Left renal cortex interstitium (tissue), 4 donors: ENCODE data around the gene PGA5. TPM values are rescaled to one million over a fixed set of nuclear protein-coding genes. Genes with fewer than 3 reads are reported as not detected.
A peak's percentile ranks its signal among the peaks of the same experiment; 100 is the strongest.
"Not testable (repeated sequence)": the region's sequence is repeated elsewhere in the genome, so short reads cannot be mapped to it uniquely, and the experiment has no call there.

Experiments
- DNase-seq, 4 donors: peaks; one replicate each; pipeline ENCODE4 v3.0.0-alpha.2; 2013; ENCODE audit warnings: low read depth in 4 of 4, low spot score in 2 of 4, missing footprints in 1 of 4
- polyA plus RNA-seq, 4 donors: library from polyadenylated mRNA; unstranded; fragments of 120-200 nt; gene quantifications; one replicate each; pipeline ENCODE4 v1.2.1, GENCODE V29; 2013; ENCODE audit not compliant: insufficient read length in 4 of 4

The PGA5 gene
- under 1 TPM in 2 of 4 donors, not detected in 2; 0.19 to 0.53 TPM for polyA plus RNA-seq

DNA sequence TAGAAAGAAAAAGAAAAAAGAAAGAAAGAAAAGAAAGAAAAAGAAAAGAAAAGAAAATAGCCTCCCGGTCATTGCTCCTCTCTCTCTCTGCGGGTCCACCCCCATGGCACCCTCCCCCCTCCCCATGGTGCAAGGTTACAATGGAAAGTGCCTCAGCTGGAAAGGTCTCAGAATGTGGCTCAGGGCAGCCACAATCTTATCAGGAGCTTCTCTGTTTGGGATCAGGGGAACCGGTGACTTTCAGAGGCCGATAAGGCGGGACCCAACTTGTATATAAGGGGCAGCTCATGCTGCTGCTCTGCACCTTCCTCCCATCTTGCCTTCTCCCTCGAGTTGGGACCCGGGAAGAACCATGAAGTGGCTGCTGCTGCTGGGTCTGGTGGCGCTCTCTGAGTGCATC is at the start of gene PGA5:
Gene PGA5 (plus strand): TSS at position 301 of the 400 bp plus-strand sequence. CDS start 52 bp downstream, at position 353.
- not testable (repeated sequence) for DNase-seq

DNA sequence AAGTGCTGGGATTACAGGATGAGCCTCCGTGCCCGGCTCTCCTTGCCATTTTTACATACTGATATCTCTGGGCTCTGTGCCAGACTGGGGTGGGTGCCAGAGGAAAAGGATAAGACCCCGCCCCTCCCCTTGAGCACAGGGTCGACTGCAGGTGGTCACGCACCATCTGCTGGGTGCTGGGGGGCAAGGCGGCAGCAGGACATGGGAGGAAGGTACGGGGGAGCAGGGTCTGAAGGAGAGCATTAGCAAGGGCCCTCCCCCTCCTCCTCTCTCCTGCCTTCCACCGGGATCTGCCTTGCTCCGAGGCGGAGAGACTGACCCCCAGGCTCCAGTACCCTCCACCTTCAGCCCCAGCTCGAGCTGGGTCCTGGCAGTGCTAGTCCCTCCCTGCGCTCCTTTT is 47.4 kb upstream of the PGA5 start:
- peak in 1 of 4 donors; percentile 31 for DNase-seq

DNA sequence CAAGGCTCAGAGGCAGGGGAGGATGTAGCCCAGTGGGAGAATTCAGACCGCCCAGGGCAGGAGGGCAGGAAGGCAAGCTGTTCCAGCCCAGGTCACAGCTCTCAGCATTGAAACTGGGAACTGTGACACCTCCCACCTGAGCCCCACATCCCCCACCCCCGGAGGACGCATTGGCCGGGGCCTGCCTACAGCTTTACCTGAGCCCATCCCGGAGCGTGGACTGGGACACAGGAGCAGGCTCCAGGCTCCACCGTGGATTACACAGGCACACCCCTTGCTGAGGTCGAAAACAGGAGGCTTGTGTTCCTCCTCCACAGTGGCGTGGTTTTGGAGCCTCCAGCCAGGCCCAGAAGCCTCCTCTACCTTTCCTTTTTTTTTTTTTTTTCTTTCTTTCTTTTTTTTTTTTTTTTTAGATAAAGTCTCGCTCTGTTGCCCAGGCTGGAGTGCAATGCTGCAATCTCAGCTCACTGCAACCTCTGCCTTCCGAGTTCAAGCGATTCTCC is 46.8 kb upstream of the PGA5 start:
- no peak for DNase-seq

DNA sequence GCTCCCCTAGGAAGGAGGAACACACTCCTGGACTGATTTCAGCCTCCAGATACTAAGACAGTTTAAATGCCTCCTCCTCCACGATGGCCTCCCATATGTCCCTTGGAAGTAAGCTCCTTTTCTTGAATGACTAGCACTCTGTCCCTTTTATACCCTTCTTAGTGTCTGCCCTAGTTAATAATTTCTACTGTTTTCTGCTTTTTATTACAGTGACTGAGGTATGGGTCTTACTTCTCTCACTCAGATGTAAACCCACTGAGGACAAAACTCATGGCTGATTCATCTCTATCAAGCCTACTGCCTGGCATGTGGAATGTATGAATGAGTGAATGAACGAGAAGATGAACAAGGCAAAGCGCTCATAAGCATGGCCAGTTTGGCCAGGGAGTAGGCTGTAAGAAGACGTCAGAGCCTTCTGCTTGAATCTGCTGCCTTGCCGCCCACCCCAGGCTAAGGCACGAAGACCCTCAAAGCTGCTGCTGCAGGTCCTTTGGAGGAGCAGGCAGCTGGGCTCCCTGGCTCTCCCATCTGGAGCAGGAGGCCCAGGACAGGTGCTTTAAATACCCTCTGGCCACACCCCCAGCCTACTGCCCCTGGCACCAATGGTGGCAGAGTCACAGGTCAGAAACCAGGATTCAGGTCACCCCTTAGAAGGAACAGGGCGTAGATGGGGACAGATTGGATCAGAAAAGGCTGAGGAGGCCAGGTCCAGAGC is 45.8 kb upstream of the PGA5 start:
- no peak for DNase-seq

DNA sequence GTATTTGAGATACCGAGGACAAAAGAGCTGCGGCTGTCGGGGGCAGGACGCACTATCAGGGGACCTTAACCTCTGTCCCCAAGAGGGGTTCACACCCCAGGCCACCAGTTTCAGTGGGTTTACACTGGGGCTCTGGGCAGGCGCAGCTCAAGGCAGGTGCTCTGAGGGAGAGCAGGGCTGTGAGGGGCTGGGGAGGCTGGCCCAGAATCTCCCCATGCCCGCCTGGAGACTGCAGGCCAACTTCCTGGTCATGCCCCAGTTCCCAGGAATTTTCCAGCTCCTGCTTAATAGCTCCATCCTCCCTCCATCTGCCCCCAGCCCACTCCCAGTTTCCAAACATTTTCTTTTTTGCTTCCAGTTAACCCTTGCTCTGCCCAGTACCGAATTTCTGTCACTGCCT is 45.3 kb upstream of the PGA5 start:
- DNase-seq, result peak in 2 of 4 donors; percentile 34 to 66

DNA sequence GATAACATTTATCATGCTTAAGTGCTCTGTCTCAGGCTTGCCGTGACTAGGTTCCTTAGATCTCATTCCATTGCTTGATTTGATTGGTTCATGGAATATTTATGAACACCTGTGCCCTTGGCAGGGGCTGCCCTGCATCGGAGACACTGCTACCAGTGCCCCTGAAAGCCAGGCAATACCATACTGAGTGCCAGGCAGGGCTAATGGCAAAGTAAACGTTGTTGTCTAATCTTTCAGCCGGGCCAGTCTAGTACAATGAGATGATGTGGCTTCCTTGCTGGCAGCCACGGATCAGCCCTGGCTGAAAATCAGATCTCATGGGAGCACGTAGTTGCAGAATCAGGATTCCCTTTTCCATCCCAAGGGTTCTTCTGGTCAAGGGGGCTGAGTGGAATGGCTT is 42.6 kb upstream of the PGA5 start:
- DNase-seq, result no peak

DNA sequence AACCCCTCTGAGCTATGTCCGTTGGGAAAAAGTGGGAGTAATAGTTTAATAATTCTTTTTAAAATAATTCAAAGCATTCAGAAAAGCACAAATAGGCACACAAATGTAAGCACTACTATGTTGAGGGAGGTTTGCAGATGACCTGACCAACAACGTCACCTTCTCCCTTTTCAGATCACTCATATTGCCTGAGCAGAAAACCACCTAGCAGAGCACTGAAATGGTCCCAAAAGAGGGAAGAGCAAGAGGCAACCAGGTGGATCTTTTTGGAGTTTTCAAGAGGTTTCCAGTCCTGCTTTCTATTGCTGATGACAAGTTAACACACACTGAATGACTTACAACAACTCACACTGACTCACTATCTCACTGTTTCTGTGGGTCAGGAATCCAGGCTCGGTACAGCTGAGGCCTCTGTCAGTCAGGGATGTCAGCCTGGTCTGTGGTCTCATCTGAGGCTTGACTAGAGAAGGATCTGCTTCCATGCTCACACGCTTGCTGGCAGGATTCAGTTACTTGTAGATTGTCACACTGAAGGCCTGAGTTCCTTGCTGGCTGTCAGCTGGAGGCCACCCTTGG is 41.9 kb upstream of the PGA5 start:
- DNase-seq, result no peak

DNA sequence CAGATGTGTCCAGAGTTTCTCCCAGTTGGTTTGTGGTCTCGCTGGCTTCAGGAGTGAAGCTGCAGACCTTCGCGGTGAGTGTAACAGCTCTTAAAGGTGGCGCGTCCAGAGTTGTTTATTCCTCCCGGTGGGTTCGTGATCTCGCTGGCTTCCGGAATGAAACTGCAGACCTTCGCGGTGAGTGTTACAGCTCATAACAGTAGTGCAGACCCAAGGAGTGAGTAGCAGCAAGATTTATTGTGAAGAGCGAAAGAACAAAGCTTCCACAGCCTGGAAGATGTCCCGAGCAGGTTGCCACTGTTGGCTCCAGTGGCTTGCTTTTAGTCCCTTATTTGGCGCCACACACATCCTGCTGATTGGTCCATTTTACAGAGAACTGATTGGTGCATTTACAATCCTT is 39.5 kb upstream of the PGA5 start:
- no peak for DNase-seq

DNA sequence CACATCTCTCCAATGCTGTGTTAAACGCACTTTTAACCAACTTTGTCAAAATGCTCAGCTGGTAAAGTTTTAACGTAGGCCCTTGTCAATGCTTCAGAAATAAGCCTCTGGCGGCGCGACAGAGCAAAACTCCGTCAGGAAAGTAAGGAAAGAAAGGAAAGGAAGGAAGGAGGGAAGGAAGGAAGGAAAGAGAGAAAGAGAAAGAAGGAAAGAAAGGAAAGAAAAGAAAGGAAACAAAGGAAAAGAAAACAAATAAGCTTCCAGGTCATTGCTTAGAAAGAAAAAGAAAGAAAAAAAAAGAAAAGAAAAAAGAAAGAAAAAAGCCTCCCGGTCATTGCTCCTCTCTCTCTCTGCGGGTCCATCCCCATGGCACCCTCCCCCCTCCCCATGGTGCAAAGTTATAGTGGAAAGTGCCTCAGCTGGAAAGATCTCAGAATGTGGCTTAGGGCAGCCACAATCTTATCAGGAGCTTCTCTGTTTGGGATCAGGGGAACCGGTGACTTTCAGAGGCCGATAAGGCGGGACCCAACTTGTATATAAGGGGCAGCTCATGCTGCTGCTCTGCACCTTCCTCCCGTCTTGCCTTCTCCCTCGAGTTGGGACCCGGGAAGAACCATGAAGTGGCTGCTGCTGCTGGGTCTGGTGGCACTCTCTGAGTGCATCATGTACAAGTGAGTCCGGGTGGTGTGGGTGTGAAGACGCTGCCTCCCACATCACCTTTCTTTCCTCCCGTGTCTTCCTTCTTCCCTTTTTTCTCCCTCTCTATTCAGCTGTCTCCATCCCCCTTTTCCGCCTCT is 37.8 kb upstream of the PGA5 start, which contains the start of gene PGA3:
Gene PGA3 (plus strand): TSS at position 566 of the 797 bp plus-strand sequence. CDS start 50 bp downstream, at position 616.
- not testable (repeated sequence) for DNase-seq

DNA sequence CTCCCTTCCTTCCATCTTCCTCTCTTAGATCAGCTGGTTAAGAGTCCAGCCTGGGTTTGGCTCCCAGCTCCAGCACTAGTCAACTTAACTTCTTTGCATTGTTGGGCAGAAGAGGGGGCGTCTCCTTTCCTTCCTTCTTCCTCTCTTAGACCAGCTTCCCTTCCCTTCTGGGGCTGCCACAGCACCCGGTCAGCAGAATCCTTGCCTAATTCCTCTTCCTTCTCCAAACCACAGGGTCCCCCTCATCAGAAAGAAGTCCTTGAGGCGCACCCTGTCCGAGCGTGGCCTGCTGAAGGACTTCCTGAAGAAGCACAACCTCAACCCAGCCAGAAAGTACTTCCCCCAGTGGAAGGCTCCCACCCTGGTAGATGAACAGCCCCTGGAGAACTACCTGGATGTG is 37.1 kb upstream of the PGA5 start:
- DNase-seq, result not testable (repeated sequence)

DNA sequence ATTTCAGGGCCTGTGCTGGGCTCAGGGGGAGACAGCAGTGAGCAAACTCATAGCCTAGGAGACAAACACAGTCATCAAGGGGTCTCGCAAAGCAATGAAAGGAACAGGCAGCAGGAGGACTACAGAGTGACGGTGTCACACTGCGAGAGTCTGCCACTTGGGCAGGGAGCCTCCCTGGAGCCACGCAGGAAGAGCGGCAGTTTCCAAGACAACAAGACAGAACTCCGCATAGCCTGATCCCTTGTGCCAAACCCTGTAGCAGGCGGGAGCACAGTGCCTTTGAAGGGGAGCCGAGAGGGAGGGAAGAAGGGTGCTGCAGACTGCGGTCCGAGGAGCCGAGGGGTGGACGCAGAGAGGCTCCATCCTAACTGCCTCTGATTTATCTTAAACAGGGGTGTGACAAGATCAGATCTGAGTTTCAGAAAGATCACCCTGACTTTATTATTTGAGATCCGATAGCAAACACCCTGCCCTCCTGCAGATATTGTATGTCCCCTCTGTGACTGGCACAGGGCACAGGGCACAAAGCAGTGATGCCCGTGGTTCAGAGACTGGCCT is 36.4 kb upstream of the PGA5 start:
- not testable (repeated sequence) for DNase-seq

DNA sequence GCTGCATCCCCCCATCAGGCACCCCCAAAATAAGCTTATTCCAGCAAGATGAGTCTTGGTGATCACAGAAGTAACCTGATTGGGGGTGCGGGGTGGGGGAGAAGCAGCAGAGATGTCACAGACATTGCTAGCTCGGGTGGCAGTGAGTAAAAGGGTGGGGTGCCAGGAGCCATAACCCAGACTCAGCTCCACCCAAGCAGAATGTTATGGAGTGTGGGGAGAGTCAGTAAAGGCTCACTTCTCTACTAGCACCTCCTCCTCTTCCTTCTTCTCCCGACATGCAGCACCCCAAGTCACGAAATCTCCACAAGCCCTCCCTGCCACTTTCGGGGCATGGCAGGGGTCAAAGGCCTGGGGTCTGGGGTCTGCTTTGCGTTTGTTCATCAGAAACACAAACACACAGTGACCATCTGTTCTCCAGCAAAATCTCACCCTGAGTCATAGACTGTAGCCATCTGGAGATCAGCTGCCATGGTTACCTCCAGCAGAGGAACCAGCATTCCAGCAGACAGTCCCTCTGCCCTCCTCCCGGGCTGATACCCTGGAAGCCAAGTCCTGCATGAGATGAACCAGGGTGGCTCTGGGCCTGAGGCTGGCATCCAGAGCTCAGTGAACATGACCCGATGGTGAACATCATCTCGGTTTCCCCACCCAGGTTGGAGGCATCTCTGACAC is 33.2 kb upstream of the PGA5 start:
- not testable (repeated sequence) for DNase-seq

DNA sequence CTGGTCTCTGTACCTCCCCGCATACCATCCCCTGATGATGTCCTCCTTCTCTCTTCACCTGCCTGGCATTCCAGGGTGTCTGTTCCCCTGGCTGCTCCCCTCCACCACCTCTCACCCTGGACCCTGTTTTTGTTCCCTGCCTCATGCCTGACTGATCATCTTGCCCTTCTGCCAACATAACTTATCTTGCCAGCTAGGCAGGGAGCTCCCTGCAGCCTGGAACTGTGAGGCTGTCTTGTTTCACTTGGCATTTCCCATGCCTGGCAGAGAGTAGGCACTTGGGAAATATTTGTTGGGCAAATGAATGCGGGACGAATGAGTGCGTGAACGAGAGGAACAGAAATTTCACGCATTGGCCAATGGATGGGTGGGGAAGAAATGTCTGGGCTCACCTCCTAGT is 30.3 kb upstream of the PGA5 start:
- DNase-seq, result not testable (repeated sequence)

DNA sequence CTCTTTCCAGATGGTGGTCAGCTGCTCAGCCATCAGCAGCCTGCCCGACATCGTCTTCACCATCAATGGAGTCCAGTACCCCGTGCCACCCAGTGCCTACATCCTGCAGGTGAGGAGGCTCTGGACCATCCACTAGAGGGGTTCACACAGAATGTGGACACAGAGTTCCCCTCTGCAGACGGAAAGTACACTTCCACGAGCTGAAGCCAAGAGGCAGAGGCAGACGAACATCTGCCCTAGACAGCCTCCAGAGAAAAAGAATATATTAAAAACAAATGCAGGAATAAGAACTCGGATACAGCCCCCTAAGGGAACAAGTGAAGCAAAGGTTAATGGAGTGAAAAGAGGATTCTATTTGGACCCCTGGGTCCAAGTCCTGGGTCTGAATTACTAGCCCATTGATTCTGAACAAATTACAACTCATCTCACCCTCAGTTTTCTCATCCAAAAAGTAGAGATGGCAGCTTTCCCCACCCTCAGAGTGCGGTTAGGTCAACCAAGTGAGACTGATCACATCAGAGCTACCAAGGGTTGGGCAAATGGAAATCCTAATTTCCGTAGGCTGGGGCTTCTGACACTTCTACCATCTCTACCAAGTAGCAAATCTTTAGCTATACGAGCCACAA is 29.5 kb upstream of the PGA5 start:
- DNase-seq, result not testable (repeated sequence)

DNA sequence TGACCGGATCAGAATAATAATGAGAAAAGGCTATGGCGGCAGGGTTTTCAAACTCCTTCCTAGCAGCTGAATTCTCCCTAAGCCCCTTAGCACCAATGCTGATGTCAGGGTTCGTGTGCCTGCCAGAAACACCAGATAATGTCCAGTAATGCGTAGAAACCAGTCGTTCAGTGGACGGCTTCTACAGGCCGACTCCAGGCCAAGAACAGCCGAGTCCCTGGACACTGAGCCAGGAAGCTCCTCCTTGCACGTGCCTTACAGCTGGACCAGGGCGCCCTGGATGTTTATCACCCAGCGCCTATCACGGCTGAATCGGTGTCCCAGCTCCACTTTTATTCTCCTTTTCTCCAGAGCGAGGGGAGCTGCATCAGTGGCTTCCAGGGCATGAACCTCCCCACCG is 28.8 kb upstream of the PGA5 start:
- not testable (repeated sequence) for DNase-seq

DNA sequence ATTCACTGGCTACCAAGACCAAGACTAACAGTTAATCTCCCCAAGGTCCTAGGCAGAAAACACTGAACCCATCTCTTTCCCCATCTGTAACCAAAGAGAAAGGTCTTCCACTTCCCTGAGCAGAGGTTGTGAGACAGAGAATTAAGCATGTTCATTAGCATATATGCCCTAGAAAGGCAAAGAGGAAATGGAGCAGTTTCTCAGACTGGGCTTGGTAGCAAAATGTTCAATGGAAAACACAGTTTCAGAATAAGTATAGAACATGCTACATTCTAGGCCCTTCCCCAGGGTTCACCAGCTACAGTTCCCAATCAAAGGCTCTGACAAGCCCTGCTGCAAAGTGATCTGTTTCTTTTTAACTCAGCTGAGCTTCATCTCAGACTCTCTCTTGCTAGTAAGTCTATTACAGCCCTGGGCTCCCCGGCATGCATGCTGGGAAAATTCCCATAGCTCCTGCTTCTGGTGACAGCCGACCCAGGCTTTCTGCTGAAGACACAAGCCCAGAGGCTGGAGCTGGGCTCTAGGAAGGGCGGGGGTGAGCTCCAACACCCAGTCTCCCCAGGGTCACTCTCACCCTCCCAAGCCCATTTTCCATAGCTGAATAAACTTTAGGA is 27.2 kb upstream of the PGA5 start:
- not testable (repeated sequence) for DNase-seq

DNA sequence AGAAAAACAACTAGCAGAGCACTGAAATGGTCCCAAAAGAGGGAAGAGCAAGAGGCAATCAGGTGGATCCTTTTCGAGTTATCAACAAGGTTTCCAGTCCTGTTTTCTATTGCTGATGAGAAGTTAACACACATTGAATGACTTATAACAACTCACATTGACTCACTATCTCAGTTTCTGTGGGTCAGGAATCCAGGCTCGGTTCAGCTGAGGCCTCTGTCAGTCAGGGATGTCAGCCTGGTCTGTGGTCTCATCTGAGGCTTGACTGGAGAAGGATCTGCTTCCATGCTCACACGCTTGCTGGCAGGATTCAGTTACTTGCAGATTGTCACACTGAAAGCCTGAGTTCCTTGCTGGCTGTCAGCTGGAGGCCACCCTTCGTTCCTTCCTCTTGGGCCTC is 22.7 kb upstream of the PGA5 start:
- not testable (repeated sequence) for DNase-seq

DNA sequence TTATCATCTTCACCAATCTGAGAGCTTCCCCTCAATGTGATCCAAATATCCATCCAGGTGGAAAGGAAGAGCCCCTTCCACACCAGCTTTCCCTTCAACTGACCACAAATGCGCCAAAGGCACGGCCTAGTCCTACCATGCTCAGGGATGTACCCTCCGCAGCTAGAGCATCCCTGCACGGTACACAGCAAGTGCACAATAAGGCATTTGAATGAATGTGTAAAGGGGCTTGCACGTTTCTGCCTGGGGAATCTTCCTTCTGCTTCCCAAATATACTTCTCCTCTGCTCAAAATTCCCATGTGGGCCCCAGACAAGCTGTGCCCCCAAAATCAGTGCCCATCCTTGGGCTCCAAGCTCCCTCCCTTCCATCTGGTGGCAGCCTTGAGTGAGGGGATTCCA is 22.0 kb upstream of the PGA5 start:
- not testable (repeated sequence) for DNase-seq

DNA sequence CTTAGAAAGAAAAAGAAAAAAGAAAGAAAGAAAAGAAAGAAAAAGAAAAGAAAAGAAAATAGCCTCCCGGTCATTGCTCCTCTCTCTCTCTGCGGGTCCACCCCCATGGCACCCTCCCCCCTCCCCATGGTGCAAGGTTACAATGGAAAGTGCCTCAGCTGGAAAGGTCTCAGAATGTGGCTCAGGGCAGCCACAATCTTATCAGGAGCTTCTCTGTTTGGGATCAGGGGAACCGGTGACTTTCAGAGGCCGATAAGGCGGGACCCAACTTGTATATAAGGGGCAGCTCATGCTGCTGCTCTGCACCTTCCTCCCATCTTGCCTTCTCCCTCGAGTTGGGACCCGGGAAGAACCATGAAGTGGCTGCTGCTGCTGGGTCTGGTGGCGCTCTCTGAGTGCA is 18.9 kb upstream of the PGA5 start, which contains the start of gene PGA4:
Gene PGA4 (plus strand): TSS at position 301 of the 400 bp plus-strand sequence. CDS start 54 bp downstream, at position 355.
- not testable (repeated sequence) for DNase-seq
